Breast epithelium (tissue), 4 donors: ENCODE data around the gene FGGY. TPM values are rescaled to one million over a fixed set of nuclear protein-coding genes. Genes with fewer than 3 reads are reported as not detected.

Source experiments
- DNase-seq, 2 donors: peaks; one replicate each; pipeline ENCODE4 v3.0.0-alpha.2; 2019; ENCODE audit warnings: low spot score in 2 of 2
- H3K27ac ChIP-seq, 2 donors: fragments of 200-600 bp; sonication (generic) in 1 of 2; one replicate each; pipeline ENCODE4 v1.5.1; 2016 to 2019; ENCODE audit warnings: mild to moderate bottlenecking in 1 of 2
- H3K27me3 ChIP-seq, 2 donors: fragments of 200-600 bp; sonication (generic) in 1 of 2; one replicate each; pipeline versions ENCODE4 v1.5.1 to v1.6.0; 2017 to 2019; ENCODE audit warnings: control low read depth in 1 of 2, mild to moderate bottlenecking in 1 of 2
- H3K36me3 ChIP-seq: fragments of 200-600 bp; one replicate; pipeline ENCODE4 v1.5.1; 2019
- H3K4me1 ChIP-seq, 2 donors: fragments of 200-600 bp; sonication (generic); one replicate each; pipeline ENCODE4 v1.5.1; 2016 to 2019; ENCODE audit warnings: control low read depth in 1 of 2
- H3K4me3 ChIP-seq, 3 donors: fragments of 200-600 bp; sonication (generic); 1 replicate in 2 of 3; 2 replicates in 1 of 3; pipeline ENCODE4 v1.5.1; 2016 to 2019; ENCODE audit warnings: mild to moderate bottlenecking in 3 of 3, moderate library complexity in 2 of 3
- H3K9me3 ChIP-seq, 2 donors: fragments of 200-600 bp; sonication (generic) in 1 of 2; one replicate each; pipeline ENCODE4 v1.5.1; 2016 to 2019; ENCODE audit warnings: control low read depth in 1 of 2
- POLR2A ChIP-seq: fragments of 450-650 bp; IDR thresholded peaks from one replicate; pipeline ENCODE4 v1.6.1; 2016; ENCODE audit warnings: antibody characterized with exemption, mild to moderate bottlenecking, moderate library complexity
- POLR2AphosphoS5 ChIP-seq, 3 donors: sonication (generic); formaldehyde crosslinking; IDR thresholded peaks; one replicate each; pipeline ENCODE4 v1.6.1; 2017; ENCODE audit warnings: antibody characterized with exemption in 3 of 3
- intact Hi-C: fragments of 100-400 bp; cut with DNase I; formaldehyde crosslinking; loops from one replicate; pipeline ENCODE4 v1.15.1; 2023; ENCODE audit warnings: low total_unique reads
- total RNA-seq, 3 donors: library from RNA; depleted of rRNA; stranded (reverse); fragments of >200 nt; gene quantifications; one replicate each; pipeline ENCODE4 v1.1.0, GENCODE V29; 2016
- TF ChIP-seq, protein P1 (sequence below), 3 donors: fragments of 450-650 bp; IDR thresholded peaks; one replicate each; pipeline ENCODE4 v1.5.1; 2016 to 2017; ENCODE audit warnings: antibody characterized with exemption in 3 of 3, mild to moderate bottlenecking in 3 of 3, moderate library complexity in 3 of 3

The FGGY gene
- total RNA-seq, 3 donors from 2014 or later: 16.2 to 50.3 (median 29.2) TPM

DNA sequence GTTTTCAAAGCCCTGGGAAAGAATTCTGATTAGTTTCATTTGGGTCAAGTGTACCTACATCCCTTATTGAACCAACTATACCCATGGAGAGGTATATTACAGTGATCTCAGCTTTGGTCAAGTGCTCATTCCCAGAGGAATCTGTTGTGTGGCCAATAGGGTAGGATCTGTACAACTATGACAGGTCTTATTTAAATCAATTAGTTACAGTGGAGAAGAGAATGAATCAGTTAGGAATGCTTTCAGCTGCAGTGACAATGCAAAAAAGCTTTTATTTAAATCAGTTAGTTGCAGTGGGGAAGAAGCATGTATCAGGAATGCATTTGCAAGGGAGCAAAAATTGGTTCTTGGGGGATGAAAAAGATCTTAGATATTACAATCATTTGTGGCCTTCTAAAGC is 119.0 kb downstream of the FGGY start:
- no peaks in the 10 kb centered on the region for H3K4me1 ChIP-seq
- intact Hi-C loops: no loop called here
- TF ChIP-seq POLR2AphosphoS5 (IDR thresholded peaks at IDR 0.05) (no peak), POLR2A (no peak)
- TF ChIP-seq, protein P1, sequence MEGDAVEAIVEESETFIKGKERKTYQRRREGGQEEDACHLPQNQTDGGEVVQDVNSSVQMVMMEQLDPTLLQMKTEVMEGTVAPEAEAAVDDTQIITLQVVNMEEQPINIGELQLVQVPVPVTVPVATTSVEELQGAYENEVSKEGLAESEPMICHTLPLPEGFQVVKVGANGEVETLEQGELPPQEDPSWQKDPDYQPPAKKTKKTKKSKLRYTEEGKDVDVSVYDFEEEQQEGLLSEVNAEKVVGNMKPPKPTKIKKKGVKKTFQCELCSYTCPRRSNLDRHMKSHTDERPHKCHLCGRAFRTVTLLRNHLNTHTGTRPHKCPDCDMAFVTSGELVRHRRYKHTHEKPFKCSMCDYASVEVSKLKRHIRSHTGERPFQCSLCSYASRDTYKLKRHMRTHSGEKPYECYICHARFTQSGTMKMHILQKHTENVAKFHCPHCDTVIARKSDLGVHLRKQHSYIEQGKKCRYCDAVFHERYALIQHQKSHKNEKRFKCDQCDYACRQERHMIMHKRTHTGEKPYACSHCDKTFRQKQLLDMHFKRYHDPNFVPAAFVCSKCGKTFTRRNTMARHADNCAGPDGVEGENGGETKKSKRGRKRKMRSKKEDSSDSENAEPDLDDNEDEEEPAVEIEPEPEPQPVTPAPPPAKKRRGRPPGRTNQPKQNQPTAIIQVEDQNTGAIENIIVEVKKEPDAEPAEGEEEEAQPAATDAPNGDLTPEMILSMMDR (IDR thresholded peaks at IDR 0.05): no peak

GRCh38 chr1:59417406-59417805 is 120.5 kb downstream of the FGGY start:
- no peak overlapping the region for H3K4me3 ChIP-seq
- TF ChIP-seq POLR2AphosphoS5 (IDR thresholded peaks at IDR 0.05) (no peak), POLR2A (no peak)
- TF ChIP-seq, protein P1 (IDR thresholded peaks at IDR 0.05): no peak
- no peak for DNase-seq
- no peaks in the 10 kb centered on the region for H3K4me1 ChIP-seq
- no peaks in the 10 kb centered on the region for H3K36me3 ChIP-seq
- no peak overlapping the region for H3K27ac ChIP-seq
- intact Hi-C loops: no loop called here
- no peaks in the 10 kb centered on the region for H3K27me3 ChIP-seq
- H3K9me3 ChIP-seq: no peaks in the 10 kb centered on the region

More for the DNA sequence above, 119.0 kb downstream of the FGGY start:
- Histone ChIP-seq H3K27me3 (no peaks in the 10 kb centered on the region), H3K4me3 (no peak overlapping the region), H3K9me3 (no peaks in the 10 kb centered on the region), H3K36me3 (no peaks in the 10 kb centered on the region), H3K27ac (no peak overlapping the region)
- no peak for DNase-seq

DNA sequence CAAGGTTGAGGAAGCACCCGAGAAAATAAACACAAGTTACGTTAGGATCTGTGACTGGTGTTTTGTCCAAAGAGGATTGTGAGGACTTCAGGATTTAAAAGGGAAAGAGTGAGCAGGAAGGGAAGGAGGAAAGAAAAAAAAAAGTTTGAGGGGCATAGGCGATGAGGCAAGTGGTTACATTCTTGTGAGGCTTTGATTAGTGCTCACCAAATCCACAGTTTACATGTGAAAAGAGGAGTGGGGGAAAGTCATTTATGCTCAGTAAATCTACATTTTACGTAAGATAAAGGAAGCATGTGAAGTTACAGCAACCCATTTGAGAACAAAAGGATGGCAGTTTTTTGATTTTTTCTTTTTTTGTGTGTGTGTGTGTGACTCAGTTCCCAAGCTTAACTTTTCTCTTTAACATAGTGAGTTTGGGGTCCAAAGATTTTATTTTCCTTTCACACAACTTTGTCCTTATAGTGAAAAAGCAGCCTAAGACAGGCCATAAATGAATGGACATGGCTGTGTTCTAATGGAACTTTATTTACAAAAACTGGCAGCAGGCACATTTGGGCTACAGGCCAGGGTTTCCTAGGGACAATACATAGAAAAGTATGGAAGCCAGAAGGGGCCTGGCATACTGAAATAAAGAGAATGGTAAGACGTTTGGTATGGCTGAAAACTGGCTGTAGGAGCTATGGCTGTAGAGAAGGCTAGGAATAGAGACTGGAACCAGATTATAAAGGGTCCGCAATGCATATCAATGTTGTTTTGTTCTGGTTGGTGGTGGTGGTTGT is 121.7 kb downstream of the FGGY start:
- TF ChIP-seq POLR2AphosphoS5 (IDR thresholded peaks at IDR 0.05) (no peak), POLR2A (no peak)
- TF ChIP-seq, protein P1 (IDR thresholded peaks at IDR 0.05): no peak
- intact Hi-C loops: no loop called here
- no peak overlapping the region for H3K27ac ChIP-seq
- H3K9me3 ChIP-seq: no peaks in the 10 kb centered on the region
- H3K36me3 ChIP-seq: no peaks in the 10 kb centered on the region
- H3K27me3 ChIP-seq: no peaks in the 10 kb centered on the region
- peaks cover 0 to 4% of the 10 kb centered on the region in 2 donors for H3K4me1 ChIP-seq
- DNase-seq: no peak
- H3K4me3 ChIP-seq: no peak overlapping the region

- TF ChIP-seq POLR2A (no peak), POLR2AphosphoS5 (IDR thresholded peaks at IDR 0.05) (no peak)
- TF ChIP-seq, protein P1 (IDR thresholded peaks at IDR 0.05): no peak
- Histone ChIP-seq H3K9me3 (no peaks in the 10 kb centered on the region), H3K27me3 (no peaks in the 10 kb centered on the region), H3K4me3 (no peak overlapping the region), H3K36me3 (no peaks in the 10 kb centered on the region), H3K4me1 (peaks cover 0 to 4% of the 10 kb centered on the region in 2 donors), H3K27ac (no peak overlapping the region)
- DNase-seq: no peak
- intact Hi-C loops: no loop called here
Measured at GRCh38 chr1:59419361-59420140, 122.7 kb downstream of the FGGY start.
